A549 (cell line): ENCODE results near the gene MANEAL.

ENCODE experiments used
- CTCF ChIP-seq: fragments of >200 bp; sonication (Bioruptor Twin); formaldehyde crosslinking; IDR thresholded peaks from 3 replicates; pipeline ENCODE4 v1.5.1; 2016
- MAX ChIP-seq: IDR thresholded peaks from 2 replicates; pipeline ENCODE4 v1.6.1; 2012
- POLR2A ChIP-seq: IDR thresholded peaks from 2 replicates; pipeline ENCODE4 v1.6.1; 2012; ENCODE audit warnings: mild to moderate bottlenecking, low read length
- RAD21 ChIP-seq, 2 experiments: fragments of >200 bp in 1 of 2; sonication (Bioruptor Twin) in 1 of 2; formaldehyde crosslinking in 1 of 2; IDR thresholded peaks in 1 of 2; conservative IDR thresholded peaks in 1 of 2; 2 replicates in 1 of 2; 3 replicates in 1 of 2; pipeline ENCODE4 v1.6.1; 2012 to 2018; ENCODE audit warnings: inconsistent platforms in 1 of 2
- REST ChIP-seq: fragments of 200-600 bp; sonication (generic); IDR thresholded peaks from 2 replicates; pipeline ENCODE4 v1.6.1; 2016; ENCODE audit warnings: antibody characterized with exemption, mild to moderate bottlenecking, moderate library complexity

- TF ChIP-seq REST (no peak), POLR2A (no peak), MAX (no peak), CTCF (no peak), RAD21 (conservative IDR thresholded peaks at IDR 0.05 in 1 of 2, IDR thresholded peaks at IDR 0.05 in 1 of 2) (no peak)
Measured at GRCh38 chr1:37840711-37841110, 47.1 kb downstream of the MANEAL start.
